ENCODE results near the gene FITM1. TPM values are rescaled to one million over a fixed set of nuclear protein-coding genes. Genes with fewer than 3 reads are reported as not detected.

Gene FITM1
- total and polyA plus RNA-seq, 2 experiments from 2014 or later: 0.53 TPM; not detected in 1

DNA sequence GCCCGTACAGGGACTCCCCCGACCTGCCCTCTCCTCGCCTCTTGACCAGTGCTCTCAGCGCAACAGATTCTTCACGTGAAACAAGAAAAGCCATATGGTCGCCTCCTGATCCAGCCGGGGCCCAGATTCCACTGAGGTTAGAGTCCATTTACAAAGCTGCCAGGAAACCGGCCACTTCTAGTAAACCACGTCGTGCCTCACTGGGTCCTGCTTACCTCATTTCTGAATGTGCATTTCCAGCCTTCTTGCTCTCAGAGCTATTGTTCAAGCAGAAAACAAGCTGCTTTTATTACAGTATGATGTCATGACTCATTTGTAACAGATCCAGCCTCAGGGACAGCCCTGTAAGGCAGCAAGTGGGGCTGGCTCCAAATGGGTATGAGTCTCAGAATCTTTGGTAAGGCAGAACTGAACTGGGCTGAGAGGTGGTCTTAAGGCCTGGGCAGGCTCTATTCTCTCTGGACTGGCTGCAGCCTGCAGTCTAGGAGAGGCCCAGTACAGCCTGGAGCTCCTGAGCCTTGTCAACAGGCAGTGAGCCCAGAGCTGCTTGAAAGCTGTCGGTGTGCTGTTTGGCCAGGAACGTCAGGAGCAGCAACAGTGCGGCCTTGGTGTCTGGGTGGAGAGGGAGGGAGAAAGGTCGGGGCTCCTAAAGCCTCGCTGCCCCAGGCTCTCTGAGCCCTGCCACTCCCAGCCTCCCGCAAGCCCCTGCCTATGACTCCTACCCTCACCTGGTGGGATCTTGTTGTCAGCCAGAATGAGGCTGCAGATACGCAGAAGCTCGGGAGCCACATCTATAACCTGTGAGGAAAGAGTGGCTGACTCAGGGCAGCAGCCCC lies 49.7 kb downstream of the FITM1 start (continued):
- TF ChIP-seq, protein P1, sequence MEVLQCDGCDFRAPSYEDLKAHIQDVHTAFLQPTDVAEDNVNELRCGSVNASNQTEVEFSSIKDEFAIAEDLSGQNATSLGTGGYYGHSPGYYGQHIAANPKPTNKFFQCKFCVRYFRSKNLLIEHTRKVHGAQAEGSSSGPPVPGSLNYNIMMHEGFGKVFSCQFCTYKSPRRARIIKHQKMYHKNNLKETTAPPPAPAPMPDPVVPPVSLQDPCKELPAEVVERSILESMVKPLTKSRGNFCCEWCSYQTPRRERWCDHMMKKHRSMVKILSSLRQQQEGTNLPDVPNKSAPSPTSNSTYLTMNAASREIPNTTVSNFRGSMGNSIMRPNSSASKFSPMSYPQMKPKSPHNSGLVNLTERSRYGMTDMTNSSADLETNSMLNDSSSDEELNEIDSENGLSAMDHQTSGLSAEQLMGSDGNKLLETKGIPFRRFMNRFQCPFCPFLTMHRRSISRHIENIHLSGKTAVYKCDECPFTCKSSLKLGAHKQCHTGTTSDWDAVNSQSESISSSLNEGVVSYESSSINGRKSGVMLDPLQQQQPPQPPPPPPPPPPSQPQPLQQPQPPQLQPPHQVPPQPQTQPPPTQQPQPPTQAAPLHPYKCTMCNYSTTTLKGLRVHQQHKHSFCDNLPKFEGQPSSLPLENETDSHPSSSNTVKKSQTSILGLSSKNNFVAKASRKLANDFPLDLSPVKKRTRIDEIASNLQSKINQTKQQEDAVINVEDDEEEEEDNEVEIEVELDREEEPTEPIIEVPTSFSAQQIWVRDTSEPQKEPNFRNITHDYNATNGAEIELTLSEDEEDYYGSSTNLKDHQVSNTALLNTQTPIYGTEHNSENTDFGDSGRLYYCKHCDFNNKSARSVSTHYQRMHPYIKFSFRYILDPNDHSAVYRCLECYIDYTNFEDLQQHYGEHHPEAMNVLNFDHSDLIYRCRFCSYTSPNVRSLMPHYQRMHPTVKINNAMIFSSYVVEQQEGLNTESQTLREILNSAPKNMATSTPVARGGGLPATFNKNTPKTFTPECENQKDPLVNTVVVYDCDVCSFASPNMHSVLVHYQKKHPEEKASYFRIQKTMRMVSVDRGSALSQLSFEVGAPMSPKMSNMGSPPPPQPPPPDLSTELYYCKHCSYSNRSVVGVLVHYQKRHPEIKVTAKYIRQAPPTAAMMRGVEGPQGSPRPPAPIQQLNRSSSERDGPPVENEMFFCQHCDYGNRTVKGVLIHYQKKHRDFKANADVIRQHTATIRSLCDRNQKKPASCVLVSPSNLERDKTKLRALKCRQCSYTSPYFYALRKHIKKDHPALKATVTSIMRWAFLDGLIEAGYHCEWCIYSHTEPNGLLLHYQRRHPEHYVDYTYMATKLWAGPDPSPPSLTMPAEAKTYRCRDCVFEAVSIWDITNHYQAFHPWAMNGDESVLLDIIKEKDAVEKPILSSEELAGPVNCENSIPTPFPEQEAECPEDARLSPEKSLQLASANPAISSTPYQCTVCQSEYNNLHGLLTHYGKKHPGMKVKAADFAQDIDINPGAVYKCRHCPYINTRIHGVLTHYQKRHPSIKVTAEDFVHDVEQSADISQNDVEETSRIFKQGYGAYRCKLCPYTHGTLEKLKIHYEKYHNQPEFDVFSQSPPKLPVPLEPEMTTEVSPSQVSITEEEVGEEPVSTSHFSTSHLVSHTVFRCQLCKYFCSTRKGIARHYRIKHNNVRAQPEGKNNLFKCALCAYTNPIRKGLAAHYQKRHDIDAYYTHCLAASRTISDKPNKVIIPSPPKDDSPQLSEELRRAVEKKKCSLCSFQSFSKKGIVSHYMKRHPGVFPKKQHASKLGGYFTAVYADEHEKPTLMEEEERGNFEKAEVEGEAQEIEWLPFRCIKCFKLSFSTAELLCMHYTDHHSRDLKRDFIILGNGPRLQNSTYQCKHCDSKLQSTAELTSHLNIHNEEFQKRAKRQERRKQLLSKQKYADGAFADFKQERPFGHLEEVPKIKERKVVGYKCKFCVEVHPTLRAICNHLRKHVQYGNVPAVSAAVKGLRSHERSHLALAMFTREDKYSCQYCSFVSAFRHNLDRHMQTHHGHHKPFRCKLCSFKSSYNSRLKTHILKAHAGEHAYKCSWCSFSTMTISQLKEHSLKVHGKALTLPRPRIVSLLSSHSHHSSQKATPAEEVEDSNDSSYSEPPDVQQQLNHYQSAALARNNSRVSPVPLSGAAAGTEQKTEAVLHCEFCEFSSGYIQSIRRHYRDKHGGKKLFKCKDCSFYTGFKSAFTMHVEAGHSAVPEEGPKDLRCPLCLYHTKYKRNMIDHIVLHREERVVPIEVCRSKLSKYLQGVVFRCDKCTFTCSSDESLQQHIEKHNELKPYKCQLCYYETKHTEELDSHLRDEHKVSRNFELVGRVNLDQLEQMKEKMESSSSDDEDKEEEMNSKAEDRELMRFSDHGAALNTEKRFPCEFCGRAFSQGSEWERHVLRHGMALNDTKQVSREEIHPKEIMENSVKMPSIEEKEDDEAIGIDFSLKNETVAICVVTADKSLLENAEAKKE (CRISPR knock-in tag; IDR thresholded peaks at IDR 0.05): no peak
- TF ChIP-seq ETS1 (IDR thresholded peaks at IDR 0.05): no peak
- no peak for TF ChIP-seq STAT1 (IDR thresholded peaks at IDR 0.05; ENCODE audit: unreplicated experiment)
- no peak for TF ChIP-seq REST (IDR thresholded peaks at IDR 0.05; ENCODE audit: unreplicated experiment)
- TF ChIP-seq EZH2 (IDR thresholded peaks at IDR 0.05; ENCODE audit: low read depth, unreplicated experiment): no peak
- no peak for TF ChIP-seq JUNB (IDR thresholded peaks at IDR 0.05; ENCODE audit: unreplicated experiment)
